Activated T-cell treated with anti-CD3 and anti-CD28 coated beads for 1 hour (primary cell): ENCODE results near the gene CAV2.

Experiments used
- DNase-seq: peaks from one replicate; pipeline ENCODE4 v3.0.0-alpha.2; 2020; ENCODE audit warnings: low read depth

CAV2 gene

DNA sequence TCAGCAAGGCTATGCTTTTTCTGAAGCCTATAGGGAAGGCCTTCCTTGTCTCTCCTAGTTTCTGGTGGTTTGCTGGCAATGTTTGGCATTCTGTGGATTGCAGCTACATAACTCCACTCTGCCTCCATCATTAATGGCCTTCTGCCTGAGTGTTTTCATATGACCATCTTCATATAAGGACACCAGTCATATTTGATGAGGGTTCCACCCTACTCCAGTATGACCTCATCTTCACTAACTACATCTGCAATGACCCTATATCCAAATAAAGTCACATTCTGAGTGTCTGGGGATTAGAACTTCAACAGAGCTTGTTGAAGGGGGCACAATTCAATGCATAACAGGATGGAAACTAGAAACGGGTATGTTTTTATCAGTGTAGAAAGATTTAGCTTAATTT is 47.4 kb downstream of the CAV2 start:
- DNase-seq: no peak

DNA sequence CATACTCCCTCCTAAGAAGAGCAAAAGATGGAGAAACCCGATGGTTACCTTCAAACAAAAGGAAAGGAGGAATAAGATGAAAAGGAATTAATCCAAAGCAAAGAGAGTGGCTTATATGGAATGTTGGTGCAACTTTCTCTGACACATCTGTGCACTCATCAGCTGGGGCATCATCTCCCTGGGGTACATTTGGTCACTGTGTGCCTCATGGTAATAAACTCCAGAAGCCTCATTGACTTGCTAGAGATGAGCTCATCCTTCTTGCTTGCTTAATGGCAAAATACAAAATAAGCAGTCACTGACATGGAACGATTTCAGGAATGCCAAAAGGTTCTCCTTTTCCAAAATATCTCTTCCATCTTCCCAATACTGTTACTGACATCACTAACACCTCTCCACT is 47.8 kb downstream of the CAV2 start:
- DNase-seq: no peak

DNA sequence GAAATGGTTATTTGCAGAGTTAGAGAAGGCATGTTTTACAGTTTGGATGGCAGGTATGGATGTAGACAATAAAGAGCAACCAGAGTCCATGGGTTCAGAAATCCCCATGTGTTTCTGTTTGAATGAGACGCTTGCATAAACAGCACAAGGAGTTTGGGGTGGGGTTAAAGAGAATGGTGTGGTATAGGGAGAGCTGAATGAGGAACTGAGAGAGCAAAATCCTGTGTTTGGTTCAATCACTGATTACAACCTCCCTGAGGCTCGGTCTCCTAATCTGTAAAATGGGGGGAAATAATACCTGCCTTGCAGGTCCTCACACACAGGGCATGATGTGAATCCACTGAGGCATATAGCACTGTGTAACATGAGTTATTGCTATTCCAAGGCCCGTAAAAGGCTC is 49.0 kb downstream of the CAV2 start:
- no peak for DNase-seq

DNA sequence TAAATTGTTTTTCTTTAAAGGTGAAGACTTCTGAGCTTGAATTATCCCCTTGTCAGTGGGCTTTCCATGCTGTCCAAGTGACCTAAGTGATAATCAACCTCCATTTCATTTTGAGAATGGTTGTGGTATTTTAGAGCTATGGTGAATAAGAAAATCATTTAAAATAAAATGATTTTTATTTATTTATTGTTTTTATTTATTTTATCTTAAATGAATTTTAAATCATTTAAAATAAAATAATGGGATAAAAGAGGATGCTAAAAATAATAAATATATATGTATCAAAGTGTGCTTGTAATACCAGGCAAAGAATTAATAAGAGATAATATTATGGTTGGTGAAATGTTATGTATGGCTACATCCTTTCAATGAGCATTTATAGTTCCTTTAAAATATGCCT is 49.8 kb downstream of the CAV2 start:
- no peak for DNase-seq

DNA sequence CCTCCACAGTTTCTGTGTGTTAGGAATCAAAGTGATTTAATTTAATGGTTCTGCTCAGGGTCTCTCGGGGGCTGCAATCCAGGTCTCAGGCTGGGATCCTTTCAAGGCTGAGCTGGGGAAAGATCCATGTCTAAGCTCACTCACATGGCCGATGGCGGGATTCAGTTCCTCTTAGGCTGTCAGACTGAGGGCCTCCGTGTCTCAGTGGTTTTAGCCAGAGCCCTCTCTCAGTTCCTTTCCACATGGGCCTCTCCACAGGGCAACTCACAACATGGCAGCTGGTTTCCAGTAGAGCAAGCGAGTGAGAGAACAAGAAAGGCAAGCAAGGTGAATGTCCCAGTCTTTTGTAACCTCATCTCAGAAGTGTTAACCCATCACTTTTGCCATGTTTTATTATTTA is 52.2 kb downstream of the CAV2 start:
- DNase-seq: no peak

DNA sequence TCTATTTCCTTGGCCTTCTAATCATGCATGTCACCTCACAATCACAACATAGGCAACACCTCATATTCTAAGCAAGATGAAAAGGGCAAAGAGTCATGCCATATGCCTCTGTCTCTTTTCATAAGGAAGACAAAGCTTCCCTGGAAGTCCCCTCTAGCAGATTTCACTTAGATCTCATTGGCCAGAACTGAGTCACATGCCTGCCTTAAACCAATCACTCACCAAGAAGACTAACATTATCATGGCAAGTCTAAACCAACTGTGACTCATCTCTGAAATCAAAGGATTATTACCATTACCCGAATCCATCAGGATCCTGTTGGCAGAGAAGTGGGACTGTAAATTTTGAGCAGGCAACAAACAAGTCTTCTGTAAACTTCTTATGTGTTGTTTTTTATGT is 53.1 kb downstream of the CAV2 start:
- DNase-seq: no peak

DNA sequence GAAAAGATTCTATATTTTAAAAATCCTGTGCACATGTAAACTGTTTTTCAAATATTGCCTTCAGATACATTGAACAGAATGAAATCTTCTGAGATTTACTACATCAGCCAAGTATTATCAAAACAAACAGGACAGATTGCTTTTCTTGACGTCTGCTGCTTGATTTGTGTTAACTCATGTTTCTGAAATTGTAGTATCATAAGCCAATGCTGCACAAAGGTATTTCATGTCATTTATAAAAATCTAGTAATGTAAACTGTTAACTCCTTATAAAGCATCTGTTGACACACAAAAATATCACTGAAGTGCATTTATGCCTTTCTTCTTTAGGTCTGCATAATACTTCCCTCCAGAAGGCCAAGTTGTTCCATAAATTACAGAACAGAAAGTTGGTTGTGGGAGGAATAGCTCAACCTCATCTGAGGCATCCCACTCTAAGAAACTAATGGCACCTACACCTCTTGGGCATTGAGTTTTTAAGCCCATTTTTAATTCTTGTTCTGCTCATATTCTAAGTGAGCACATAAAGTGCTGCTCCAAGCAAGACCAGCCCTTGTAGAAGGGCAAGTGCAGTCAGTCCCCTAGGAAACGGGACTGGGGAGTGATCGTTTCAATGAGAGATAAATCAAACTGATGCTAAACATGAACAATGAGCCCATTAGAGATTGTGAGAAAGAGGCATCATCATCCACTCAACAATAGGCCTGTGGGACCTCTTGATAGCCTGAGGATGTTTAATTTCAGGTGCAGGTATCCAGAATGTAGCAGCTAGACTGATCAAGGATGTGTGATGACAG is 53.8 kb downstream of the CAV2 start:
- no peak for DNase-seq

DNA sequence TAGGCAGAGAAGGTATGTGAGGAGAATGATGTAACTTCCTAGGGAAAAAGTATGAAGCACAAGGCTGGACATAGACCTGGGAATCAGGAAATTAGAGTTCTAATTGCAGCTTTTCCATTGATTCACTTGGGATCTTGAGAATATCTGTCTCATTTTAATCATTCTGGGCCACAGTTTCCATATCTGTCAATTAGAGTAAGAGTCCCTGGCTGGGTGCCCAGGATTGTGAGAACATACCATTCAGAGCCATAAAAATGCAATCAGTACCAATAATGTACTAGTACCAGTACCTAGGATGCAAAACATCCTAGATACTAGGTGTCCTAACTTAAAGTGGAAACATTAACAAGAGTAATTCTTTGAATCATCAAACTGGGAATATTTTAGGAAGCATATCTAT is 54.9 kb downstream of the CAV2 start:
- DNase-seq: no peak

DNA sequence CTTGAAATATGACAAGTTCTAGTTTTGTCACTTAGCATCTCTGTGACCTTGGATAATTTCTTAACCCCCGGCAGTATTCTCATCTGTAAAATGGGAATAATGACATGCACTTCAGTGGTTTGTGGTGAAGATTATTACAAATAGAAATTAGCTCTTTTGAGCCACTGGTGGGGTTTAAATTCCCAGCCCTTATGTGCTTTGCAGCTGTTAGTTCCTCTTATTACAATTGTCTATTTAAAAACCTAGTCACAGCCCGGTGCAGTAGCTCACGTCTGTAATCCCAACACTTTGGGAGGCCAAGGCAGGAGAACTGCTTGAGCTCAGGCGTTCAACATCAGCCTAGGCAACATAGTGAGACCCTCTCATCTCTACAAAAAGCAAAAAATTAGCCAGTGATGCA is 55.4 kb downstream of the CAV2 start:
- no peak for DNase-seq

DNA sequence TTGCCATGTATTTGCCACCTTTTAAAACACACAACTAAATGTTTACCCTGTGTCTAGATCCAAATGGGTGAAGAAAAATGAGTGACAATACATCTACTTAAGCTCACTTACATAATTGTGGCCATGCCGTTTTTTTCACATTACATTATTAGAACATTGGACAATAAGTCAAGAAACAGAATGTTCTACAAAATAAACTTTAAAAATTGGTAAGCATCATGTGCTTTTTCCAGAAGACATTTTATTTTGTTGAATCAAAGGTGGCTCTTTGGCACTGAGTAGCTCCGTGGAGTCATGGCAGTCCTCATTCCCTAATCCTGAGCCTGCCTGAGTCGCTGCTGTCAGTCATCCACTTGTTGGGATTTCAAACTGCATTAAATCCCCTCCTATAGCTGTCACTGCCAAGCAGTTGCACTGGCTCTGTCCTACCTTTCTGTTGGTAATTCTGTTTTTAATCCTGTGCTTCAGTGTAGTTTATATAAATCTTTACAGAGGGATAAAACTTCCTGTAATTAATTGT is 57.6 kb downstream of the CAV2 start:
- no peak for DNase-seq

DNA sequence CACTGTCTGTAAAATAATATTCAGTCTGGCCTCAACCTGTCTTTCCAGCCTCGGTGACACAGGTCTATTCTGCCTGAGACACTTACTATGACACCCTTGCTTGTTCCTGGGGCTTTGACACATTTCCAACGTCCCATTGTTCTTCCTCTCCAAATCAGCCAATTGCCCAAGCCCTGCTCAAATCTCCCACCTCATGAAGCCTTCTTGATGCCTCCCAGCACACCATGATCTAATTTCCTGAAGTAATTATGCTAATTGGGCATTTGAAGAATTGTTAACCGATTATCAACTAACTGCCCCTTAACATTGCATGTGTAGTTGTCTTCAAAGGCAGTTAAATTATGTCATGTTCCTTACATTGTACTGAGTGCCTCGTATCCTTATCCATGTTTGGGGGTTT is 58.4 kb downstream of the CAV2 start:
- DNase-seq: no peak
